ENCODE data around the gene KRT15.

The KRT15 gene

GRCh38 chr17:41523225-41523593, 4.5 kb upstream of the KRT15 start:
- no peak for DNase-seq

- no peak for DNase-seq
Observed at GRCh38 chr17:41522301-41523224, 3.9 kb upstream of the KRT15 start.

GRCh38 chr17:41521574-41522261, 3.0 kb upstream of the KRT15 start:
- DNase-seq = no peak

- DNase-seq = no peak
Observed at GRCh38 chr17:41520821-41521521, 2.3 kb upstream of the KRT15 start.

- no peak for DNase-seq
Observed at GRCh38 chr17:41519501-41520224, 973 bp upstream of the KRT15 start.

- no peak for DNase-seq
Observed at GRCh38 chr17:41518031-41518430, 659 bp downstream of the KRT15 start.

- DNase-seq = no peak
Observed at GRCh38 chr17:41516830-41517283, 1.8 kb downstream of the KRT15 start.

- DNase-seq = no peak
Observed at GRCh38 chr17:41516147-41516829, 2.4 kb downstream of the KRT15 start.

- DNase-seq = no peak
Observed at GRCh38 chr17:41513168-41513547, 5.5 kb downstream of the KRT15 start.

GRCh38 chr17:41512546-41513167, 6.0 kb downstream of the KRT15 start:
- no peak for DNase-seq

- no peak for DNase-seq
Observed at GRCh38 chr17:41511716-41512115, 7.0 kb downstream of the KRT15 start.

- no peak for DNase-seq
Observed at GRCh38 chr17:41511116-41511515, 7.6 kb downstream of the KRT15 start.

GRCh38 chr17:41510251-41511065, 8.2 kb downstream of the KRT15 start:
- no peak for DNase-seq

- DNase-seq = no peak
Observed at GRCh38 chr17:41507315-41507880, 11.3 kb downstream of the KRT15 start.

GRCh38 chr17:41505809-41506767, 12.6 kb downstream of the KRT15 start:
- DNase-seq = no peak

- no peak for DNase-seq
Observed at GRCh38 chr17:41505007-41505808, 13.5 kb downstream of the KRT15 start, which contains the start of gene KRT13. Gene KRT13, minus strand, starts transcription at chr17:41505612. Its CDS starts 62 bp downstream, at chr17:41505550.

- no peak for DNase-seq
Observed at GRCh38 chr17:41504246-41504977, 14.3 kb downstream of the KRT15 start.

GRCh38 chr17:41503202-41503601, 15.5 kb downstream of the KRT15 start:
- no peak for DNase-seq
